GM03348 (cell line): ENCODE measurements around the gene TP53BP2.
"Not testable (repeated sequence)": the region's sequence is repeated elsewhere in the genome, so short reads cannot be mapped to it uniquely, and the experiment has no call there.

Source experiments
- DNase-seq: peaks from one replicate; pipeline ENCODE4 v3.0.0; 2012; ENCODE audit warnings: low spot score

Gene TP53BP2

GRCh38 chr1:223741861-223742260, 103.9 kb downstream of the TP53BP2 start:
- DNase-seq, result no peak

- not testable (repeated sequence) for DNase-seq
These were observed 105.6 kb downstream of the TP53BP2 start for GRCh38 chr1:223740038-223740736.

- DNase-seq, result no peak
These were observed 106.2 kb downstream of the TP53BP2 start for GRCh38 chr1:223739366-223740037.

- no peak for DNase-seq
These were observed 107.0 kb downstream of the TP53BP2 start for GRCh38 chr1:223738465-223739365.

- no peak for DNase-seq
These were observed 108.4 kb downstream of the TP53BP2 start for GRCh38 chr1:223737342-223737741.

- not testable (repeated sequence) for DNase-seq
These were observed 109.1 kb downstream of the TP53BP2 start for GRCh38 chr1:223736638-223737037.

GRCh38 chr1:223733898-223734852, 111.6 kb downstream of the TP53BP2 start:
- no peak for DNase-seq

GRCh38 chr1:223732993-223733798, 112.6 kb downstream of the TP53BP2 start:
- DNase-seq, result no peak

- DNase-seq, result peak; percentile 72
These were observed 114.5 kb downstream of the TP53BP2 start for GRCh38 chr1:223731133-223731770.

GRCh38 chr1:223730479-223731132, 115.1 kb downstream of the TP53BP2 start:
- no peak for DNase-seq

- no peak for DNase-seq
These were observed 115.8 kb downstream of the TP53BP2 start for GRCh38 chr1:223729906-223730305.
